IMR-90 (cell line): ENCODE data around the gene GNAZ. TPM values are rescaled to one million over a fixed set of nuclear protein-coding genes. Genes with fewer than 3 reads are reported as not detected.

ENCODE experiments used
- ATAC-seq: fragments of 200-7000 bp; cut with Tn5 transposase; 2 replicates; pipeline ENCODE4 v1.9.1; 2020; ENCODE audit warnings: low read depth, mild to moderate bottlenecking, moderate library complexity
- BruUV-seq: library from RNA; stranded (reverse); fragments of 400-500 nt; replicated peaks from 2 replicates; lab custom pipeline; 2021; lab: Mats Ljungman, UMichigan
- CTCF ChIA-PET: fragments of 300-600 bp; formaldehyde crosslinking; extraction: SDS; loops from one replicate; lab custom pipeline; 2021; ENCODE audit warnings: antibody characterized with exemption; lab: Yijun Ruan, JAX
- POLR2A ChIA-PET: fragments of 300-600 bp; sonication (Branson Sonifier 250); formaldehyde crosslinking; loops from one replicate; lab custom pipeline; 2022; ENCODE audit warnings: antibody characterized with exemption; ENCODE audit not compliant: unreplicated experiment; lab: Charles Lee
- DNase-seq: peaks from one replicate; pipeline ENCODE4 v3.0.0; 2013
- H2AFZ ChIP-seq: replicated peaks from 2 replicates; pipeline ENCODE3; 2013; ENCODE audit warnings: low read length, mild to moderate bottlenecking; ENCODE audit not compliant: poor library complexity
- H2AK5ac ChIP-seq: 2 replicates; pipeline ENCODE4 v1.6.1; 2013; ENCODE audit warnings: low read depth, low read length, inconsistent platforms
- H2AK9ac ChIP-seq: replicated peaks from 2 replicates; pipeline ENCODE3; 2013; ENCODE audit warnings: mild to moderate bottlenecking, low read depth, low read length, moderate library complexity; ENCODE audit not compliant: poor library complexity
- H2BK120ac ChIP-seq: 2 replicates; pipeline ENCODE4 v1.6.1; 2013; ENCODE audit warnings: low read depth, low read length, inconsistent platforms
- H2BK15ac ChIP-seq: 3 replicates; pipeline ENCODE4 v1.6.1; 2013; ENCODE audit warnings: low read depth, low read length, inconsistent platforms
- H2BK20ac ChIP-seq: 2 replicates; pipeline ENCODE4 v1.6.1; 2013; ENCODE audit warnings: low read depth, mild to moderate bottlenecking, inconsistent platforms, low read length, moderate library complexity
- H2BK5ac ChIP-seq: 2 replicates; pipeline ENCODE4 v1.6.1; 2013; ENCODE audit warnings: mild to moderate bottlenecking, low read depth, low read length, inconsistent platforms; ENCODE audit not compliant: poor library complexity, severe bottlenecking
- H3K14ac ChIP-seq: replicated peaks from 2 replicates; pipeline ENCODE4 v1.6.1; 2013; ENCODE audit warnings: low read depth, low read length, inconsistent platforms
- H3K18ac ChIP-seq: 2 replicates; pipeline ENCODE4 v1.6.1; 2013; ENCODE audit warnings: low read depth, low read length, control low read depth
- H3K23ac ChIP-seq: 2 replicates; pipeline ENCODE4 v1.6.1; 2013; ENCODE audit warnings: low read depth, low read length, inconsistent platforms
- H3K27ac ChIP-seq: 2 replicates; pipeline ENCODE4 v1.5.1; 2013; ENCODE audit warnings: mild to moderate bottlenecking, control low read depth, low read length; ENCODE audit not compliant: insufficient read depth
- H3K27me3 ChIP-seq: 2 replicates; pipeline ENCODE4 v1.6.1; 2013; ENCODE audit warnings: low read length; ENCODE audit not compliant: control insufficient read depth, insufficient read depth
- H3K36me3 ChIP-seq: 2 replicates; pipeline ENCODE4 v1.6.1; 2013; ENCODE audit warnings: low read length, mixed read lengths; ENCODE audit not compliant: control insufficient read depth, insufficient read depth
- H3K4ac ChIP-seq: 2 replicates; pipeline ENCODE4 v1.6.1; 2013; ENCODE audit warnings: low read depth, low read length, inconsistent platforms
- H3K4me1 ChIP-seq: 2 replicates; pipeline ENCODE4 v1.6.1; 2013; ENCODE audit warnings: low read length, mixed read lengths; ENCODE audit not compliant: control insufficient read depth, insufficient read depth
- H3K4me2 ChIP-seq: 2 replicates; pipeline ENCODE4 v1.6.1; 2013; ENCODE audit warnings: low read depth, mild to moderate bottlenecking, control low read depth, low read length, moderate library complexity
- H3K4me3 ChIP-seq: 2 replicates; pipeline ENCODE4 v1.5.1; 2013; ENCODE audit warnings: low read depth, mild to moderate bottlenecking, control low read depth, low read length, moderate library complexity; ENCODE audit not compliant: insufficient read depth
- H3K56ac ChIP-seq: 2 replicates; pipeline ENCODE4 v1.6.1; 2013; ENCODE audit warnings: low read length, inconsistent platforms; ENCODE audit not compliant: insufficient read depth; ENCODE audit errors: extremely low read depth
- H3K79me1 ChIP-seq, 2 experiments: 2 replicates each; pipeline ENCODE4 v1.6.1; 2013; ENCODE audit warnings: low read length in 2 of 2, inconsistent platforms in 1 of 2, low read depth in 1 of 2
- H3K9ac ChIP-seq: 2 replicates; pipeline ENCODE4 v1.6.1; 2013; ENCODE audit warnings: low read depth, low read length, control low read depth
- H3K9me1 ChIP-seq: 2 replicates; pipeline ENCODE4 v1.6.1; 2013; ENCODE audit warnings: low read length, inconsistent platforms; ENCODE audit not compliant: insufficient read depth
- H3K9me3 ChIP-seq: 2 replicates; pipeline ENCODE4 v1.6.1; 2013; ENCODE audit warnings: low read length; ENCODE audit not compliant: control insufficient read depth, insufficient read depth
- H4K20me1 ChIP-seq: 2 replicates; pipeline ENCODE4 v1.6.1; 2013; ENCODE audit warnings: low read length, inconsistent platforms; ENCODE audit not compliant: insufficient read depth
- H4K5ac ChIP-seq: 2 replicates; pipeline ENCODE4 v1.6.1; 2013; ENCODE audit warnings: mild to moderate bottlenecking, low read depth, low read length, control low read depth
- H4K8ac ChIP-seq, 2 experiments: 2 replicates each; pipeline ENCODE4 v1.6.1; 2013; ENCODE audit warnings: low read depth in 2 of 2, low read length in 2 of 2, control low read depth in 1 of 2, inconsistent platforms in 1 of 2
- H4K91ac ChIP-seq: 2 replicates; pipeline ENCODE4 v1.6.1; 2013; ENCODE audit warnings: low read depth, low read length, inconsistent platforms; ENCODE audit not compliant: insufficient read depth
- BHLHE40 ChIP-seq: fragments of 150-350 bp; IDR thresholded peaks from 2 replicates; pipeline ENCODE4 v1.6.1; 2016; ENCODE audit warnings: mild to moderate bottlenecking, low read depth, low read length
- CEBPB ChIP-seq: IDR thresholded peaks from 2 replicates; pipeline ENCODE4 v1.6.1; 2012; ENCODE audit warnings: low read depth, low read length, improper control_type of control experiment
- CHD1 ChIP-seq: IDR thresholded peaks from 2 replicates; pipeline ENCODE4 v1.6.1; 2012; ENCODE audit warnings: low read depth, low read length, improper control_type of control experiment
- FOS ChIP-seq: fragments of 150-350 bp; IDR thresholded peaks from 2 replicates; pipeline ENCODE4 v1.6.1; 2016; ENCODE audit warnings: low read depth, low read length
- MAZ ChIP-seq: IDR thresholded peaks from 2 replicates; pipeline ENCODE4 v1.6.1; 2012; ENCODE audit warnings: low read depth, mild to moderate bottlenecking, low read length, improper control_type of control experiment, moderate library complexity, borderline replicate concordance
- MXI1 ChIP-seq: IDR thresholded peaks from 2 replicates; pipeline ENCODE4 v1.6.1; 2012; ENCODE audit warnings: low read depth, mild to moderate bottlenecking, low read length, moderate library complexity, borderline replicate concordance
- NFE2L2 ChIP-seq: fragments of 150-350 bp; IDR thresholded peaks from 2 replicates; pipeline ENCODE4 v1.6.1; 2016; ENCODE audit warnings: low read depth, mild to moderate bottlenecking, low read length
- POLR2A ChIP-seq: IDR thresholded peaks from 2 replicates; pipeline ENCODE4 v1.6.1; 2012; ENCODE audit warnings: mild to moderate bottlenecking, low read depth, low read length
- RAD21 ChIP-seq: IDR thresholded peaks from 2 replicates; pipeline ENCODE4 v1.6.1; 2012; ENCODE audit warnings: low read length, improper control_type of control experiment
- RCOR1 ChIP-seq: IDR thresholded peaks from 2 replicates; pipeline ENCODE4 v1.6.1; 2012; ENCODE audit warnings: mild to moderate bottlenecking, low read length, improper control_type of control experiment; ENCODE audit not compliant: insufficient replicate concordance
- RFX5 ChIP-seq: IDR thresholded peaks from 2 replicates; pipeline ENCODE4 v1.8.0; 2012; ENCODE audit warnings: low read depth, mild to moderate bottlenecking, low read length, moderate library complexity
- SMC3 ChIP-seq: fragments of 150-350 bp; IDR thresholded peaks from 2 replicates; pipeline ENCODE4 v1.6.1; 2016; ENCODE audit warnings: low read depth, mild to moderate bottlenecking, antibody characterized with exemption, low read length, moderate library complexity
- USF2 ChIP-seq: fragments of 150-350 bp; IDR thresholded peaks from 2 replicates; pipeline ENCODE4 v1.6.1; 2017; ENCODE audit warnings: mild to moderate bottlenecking, antibody characterized with exemption, low read length, low read depth
- WGBS, 2 experiments: methylation state at CpG; one replicate each; pipeline versions ENCODE4 v1.1.5 to v1.1.7; 2013; ENCODE audit warnings: missing lambda C conversion rate in 2 of 2; ENCODE audit not compliant: insufficient read length in 1 of 2; ENCODE audit errors: extremely low coverage in 2 of 2; 5-methylcytosine and 5-hydroxymethylcytosine counted together
- dilution Hi-C: fragments of 300-500 bp; cut with HindIII; formaldehyde crosslinking; loops from one replicate; pipeline ENCODE4 v1.14.3; 2018; ENCODE audit warnings: low sequenced_read_pairs; ENCODE audit not compliant: unreplicated experiment
- in situ Hi-C: fragments of 300-500 bp; cut with MboI; formaldehyde crosslinking; loops from 3 replicates; pipeline ENCODE4 v1.14.3; 2019; ENCODE audit warnings: low sequenced_read_pairs, inconsistent platforms, mixed read lengths
- intact Hi-C: fragments of 100-400 bp; cut with micrococcal nuclease; formaldehyde crosslinking; loops from 2 replicates; pipeline ENCODE4 v1.10.0; 2022
- polyA plus RNA-seq, 3 experiments: library from polyadenylated mRNA; depleted of rRNA; stranded (reverse); fragments of >200 nt; gene quantifications; 2 replicates each; pipeline ENCODE4 v1.2.3, GENCODE V29; 2012; ENCODE audit warnings: low replicate concordance in 1 of 3
- total RNA-seq: library from RNA; depleted of rRNA; stranded (reverse); fragments of >200 nt; gene quantifications from 2 replicates; pipeline ENCODE4 v1.2.3, GENCODE V29; 2012
- TF ChIP-seq, protein P1 (sequence below): conservative IDR thresholded peaks from 2 replicates; pipeline ENCODE4 v1.5.1; 2012; ENCODE audit warnings: mild to moderate bottlenecking, low read depth, low read length, improper control_type of control experiment
- TF ChIP-seq, protein P2 (sequence below): fragments of 150-350 bp; IDR thresholded peaks from 2 replicates; pipeline ENCODE4 v1.6.1; 2016; ENCODE audit warnings: low read depth, mild to moderate bottlenecking, low read length, moderate library complexity, borderline replicate concordance

The GNAZ gene
- total and polyA plus RNA-seq, 2 of the 4 experiments (the other 2 are of a cell fraction) = 1.5 to 2.5 TPM

- Histone ChIP-seq H4K8ac (no peak overlapping the region), H2AK5ac (no peak overlapping the region), H3K9ac (no peak overlapping the region), H3K56ac (no peak overlapping the region), H3K9me1 (no peaks in the 10 kb centered on the region), H3K4me1 (peaks cover 3% of the 10 kb centered on the region; the same call in 1 of the 2 replicates), H2BK20ac (no peak overlapping the region), H3K79me1 (no peaks in the 10 kb centered on the region), H4K20me1 (no peaks in the 10 kb centered on the region), H2BK5ac (no peak overlapping the region), H3K23ac (no peak overlapping the region), H3K36me3 (no peaks in the 10 kb centered on the region), H3K27me3 (peaks cover 27% of the 10 kb centered on the region), H2AK9ac (no peak overlapping the region), H3K4me2 (no peak overlapping the region), H3K4me3 (no peak overlapping the region), H3K18ac (no peak overlapping the region), H3K9me3 (no peaks in the 10 kb centered on the region), H3K14ac (no peak overlapping the region), H3K4ac (no peak overlapping the region), H4K91ac (no peak overlapping the region), H2BK120ac (no peak overlapping the region), H4K5ac (no peak overlapping the region), H2AFZ (no peak overlapping the region), H3K27ac (no peak overlapping the region), H2BK15ac (no peak overlapping the region)
- in situ Hi-C loops = no loop called here
- POLR2A ChIA-PET = no interaction called here
- ATAC-seq (no peak), DNase-seq (no peak)
- BruUV-seq = no TSS peak
- TF ChIP-seq CHD1 (no peak), RAD21 (no peak), CEBPB (no peak), USF2 (no peak), MAZ (no peak), NFE2L2 (no peak), MXI1 (no peak), RCOR1 (no peak), FOS (no peak), RFX5 (no peak), BHLHE40 (no peak), POLR2A (no peak), SMC3 (no peak)
- TF ChIP-seq, protein P1, sequence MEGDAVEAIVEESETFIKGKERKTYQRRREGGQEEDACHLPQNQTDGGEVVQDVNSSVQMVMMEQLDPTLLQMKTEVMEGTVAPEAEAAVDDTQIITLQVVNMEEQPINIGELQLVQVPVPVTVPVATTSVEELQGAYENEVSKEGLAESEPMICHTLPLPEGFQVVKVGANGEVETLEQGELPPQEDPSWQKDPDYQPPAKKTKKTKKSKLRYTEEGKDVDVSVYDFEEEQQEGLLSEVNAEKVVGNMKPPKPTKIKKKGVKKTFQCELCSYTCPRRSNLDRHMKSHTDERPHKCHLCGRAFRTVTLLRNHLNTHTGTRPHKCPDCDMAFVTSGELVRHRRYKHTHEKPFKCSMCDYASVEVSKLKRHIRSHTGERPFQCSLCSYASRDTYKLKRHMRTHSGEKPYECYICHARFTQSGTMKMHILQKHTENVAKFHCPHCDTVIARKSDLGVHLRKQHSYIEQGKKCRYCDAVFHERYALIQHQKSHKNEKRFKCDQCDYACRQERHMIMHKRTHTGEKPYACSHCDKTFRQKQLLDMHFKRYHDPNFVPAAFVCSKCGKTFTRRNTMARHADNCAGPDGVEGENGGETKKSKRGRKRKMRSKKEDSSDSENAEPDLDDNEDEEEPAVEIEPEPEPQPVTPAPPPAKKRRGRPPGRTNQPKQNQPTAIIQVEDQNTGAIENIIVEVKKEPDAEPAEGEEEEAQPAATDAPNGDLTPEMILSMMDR = no peak
- TF ChIP-seq, protein P2, sequence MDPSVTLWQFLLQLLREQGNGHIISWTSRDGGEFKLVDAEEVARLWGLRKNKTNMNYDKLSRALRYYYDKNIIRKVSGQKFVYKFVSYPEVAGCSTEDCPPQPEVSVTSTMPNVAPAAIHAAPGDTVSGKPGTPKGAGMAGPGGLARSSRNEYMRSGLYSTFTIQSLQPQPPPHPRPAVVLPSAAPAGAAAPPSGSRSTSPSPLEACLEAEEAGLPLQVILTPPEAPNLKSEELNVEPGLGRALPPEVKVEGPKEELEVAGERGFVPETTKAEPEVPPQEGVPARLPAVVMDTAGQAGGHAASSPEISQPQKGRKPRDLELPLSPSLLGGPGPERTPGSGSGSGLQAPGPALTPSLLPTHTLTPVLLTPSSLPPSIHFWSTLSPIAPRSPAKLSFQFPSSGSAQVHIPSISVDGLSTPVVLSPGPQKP = no peak
- CTCF ChIA-PET = no interaction called here
- dilution Hi-C loops = no loop called here
- no CpG with 5 or more reads among the region's 3 CpGs for WGBS, 2 experiments
- intact Hi-C loops = loop anchor here (10.0 kb wide), 1 partner anchor 666 kb away; no protein-coding TSS in a partner anchor
Measured at GRCh38 chr22:23130697-23131096, 60.4 kb downstream of the GNAZ start.
